Measurements from ENCODE around the gene STUM.

- TF ChIP-seq CTCF (IDR thresholded peaks at IDR 0.05) (no peak), POLR2A (IDR thresholded peaks at IDR 0.05) (no peak)
Observed at GRCh38 chr1:226597616-226598454, 49.3 kb downstream of the STUM start.
